Mesenteric fat pad (tissue), 1 donor: ENCODE results near the gene HOXD11. TPM values are rescaled to one million over a fixed set of nuclear protein-coding genes. Genes with fewer than 3 reads are reported as not detected.

Source experiments
- DNase-seq: peaks from one replicate; pipeline ENCODE4 v3.0.0-alpha.2; 2020; ENCODE audit warnings: low spot score
- total RNA-seq: library from RNA; stranded (reverse); fragmentation: NEBNext Ultra II Directional; extraction: Animal tissue kit (Norgen Biotek cat#: 25700); gene quantifications from one replicate; pipeline ENCODE4 v1.2.1, GENCODE V29; 2021
- donor health status: DM: yes; HTN: yes; CAD: no.

HOXD11 gene
- total RNA-seq, 1 donor from 2014 or later, result 1.2 TPM

DNA sequence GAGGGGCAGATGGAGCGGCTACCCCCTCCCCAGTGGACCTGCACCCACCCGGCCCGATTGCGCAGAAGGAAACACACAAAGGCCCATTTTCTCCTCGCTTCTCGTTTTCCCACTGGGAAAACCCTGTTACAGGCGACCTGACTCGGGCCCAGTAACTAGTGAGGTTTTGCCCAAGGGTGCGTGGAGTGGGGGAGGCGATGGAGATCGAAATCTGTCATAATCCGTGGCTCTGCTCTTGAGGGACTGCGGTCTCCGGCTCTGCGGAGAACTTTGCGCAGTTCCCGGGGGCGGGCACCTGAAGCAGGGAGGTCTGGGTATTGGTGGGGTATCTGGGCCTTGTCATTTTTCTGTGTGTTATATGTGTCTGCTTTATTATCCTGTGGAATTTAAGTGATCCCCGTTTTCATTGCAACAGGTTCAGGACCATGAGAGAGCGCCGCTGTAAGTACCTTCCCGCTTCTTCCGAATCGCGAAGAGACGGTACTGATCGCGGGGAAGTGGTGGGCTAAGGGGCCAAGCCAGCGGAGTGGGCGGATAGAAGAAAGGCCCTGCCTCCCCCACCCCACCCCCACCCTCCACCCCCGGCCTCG lies 40.2 kb downstream of the HOXD11 start:
- DNase-seq, result peak; percentile 45

DNA sequence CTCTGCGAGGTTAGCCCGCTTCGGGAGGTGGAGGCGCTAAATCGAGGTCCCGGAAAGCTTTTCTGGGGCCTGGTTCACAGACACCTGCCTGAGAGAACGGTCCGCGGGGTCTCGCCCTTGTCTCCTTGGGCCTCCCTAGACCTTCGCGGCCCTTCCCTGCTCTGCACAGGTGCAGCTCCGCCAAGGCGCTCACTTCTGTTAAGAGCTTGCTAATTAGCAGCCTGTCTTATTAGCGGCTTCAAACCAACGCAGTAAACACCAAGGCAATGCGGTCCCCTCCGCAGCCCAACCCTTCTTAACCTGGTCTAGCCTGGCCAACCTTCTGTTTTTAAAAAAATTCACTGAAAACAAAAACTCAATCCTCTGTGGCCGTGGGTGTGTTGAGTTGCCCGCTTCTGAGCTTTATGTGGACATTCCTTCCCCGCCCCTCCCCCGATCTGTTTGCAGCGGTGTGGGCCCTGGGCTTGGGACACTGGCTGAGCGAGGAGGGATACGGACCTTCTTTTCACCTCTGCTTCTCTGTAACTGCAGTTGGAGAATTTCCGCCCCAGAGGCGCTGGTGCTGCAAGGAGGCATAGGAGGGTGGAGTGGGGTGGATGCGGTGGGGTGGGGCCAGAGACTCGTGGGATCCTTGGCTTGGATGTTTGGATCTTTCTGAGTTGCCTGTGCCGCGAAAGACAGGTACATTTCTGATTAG lies 40.9 kb downstream of the HOXD11 start:
- peak; percentile 76 for DNase-seq

DNA sequence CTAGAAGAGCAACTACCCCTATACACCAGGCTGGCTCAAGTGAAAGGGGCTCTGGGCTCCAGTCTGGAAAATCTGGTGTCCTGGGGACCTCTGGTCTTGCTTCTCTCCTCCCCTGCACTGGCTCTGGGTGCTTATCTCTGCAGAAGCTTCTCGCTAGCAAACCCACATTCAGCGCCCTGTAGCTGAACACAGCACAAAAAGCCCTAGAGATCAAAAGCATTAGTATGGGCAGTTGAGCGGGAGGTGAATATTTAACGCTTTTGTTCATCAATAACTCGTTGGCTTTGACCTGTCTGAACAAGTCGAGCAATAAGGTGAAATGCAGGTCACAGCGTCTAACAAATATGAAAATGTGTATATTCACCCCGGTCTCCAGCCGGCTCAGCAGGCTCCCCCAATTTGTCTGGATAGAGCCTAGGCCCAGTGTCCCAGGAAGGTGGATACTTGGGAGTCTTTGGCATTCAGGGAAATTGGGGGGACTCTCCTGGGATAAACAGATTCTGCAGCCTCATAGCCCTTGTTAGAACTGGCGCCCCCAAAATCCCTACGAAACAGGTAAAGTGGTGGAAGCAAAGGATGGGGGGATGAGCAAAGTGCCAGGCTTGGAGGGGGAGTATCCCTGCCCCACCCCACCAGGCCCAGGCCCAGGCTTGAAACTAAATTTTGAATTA lies 41.8 kb downstream of the HOXD11 start:
- DNase-seq, result no peak

DNA sequence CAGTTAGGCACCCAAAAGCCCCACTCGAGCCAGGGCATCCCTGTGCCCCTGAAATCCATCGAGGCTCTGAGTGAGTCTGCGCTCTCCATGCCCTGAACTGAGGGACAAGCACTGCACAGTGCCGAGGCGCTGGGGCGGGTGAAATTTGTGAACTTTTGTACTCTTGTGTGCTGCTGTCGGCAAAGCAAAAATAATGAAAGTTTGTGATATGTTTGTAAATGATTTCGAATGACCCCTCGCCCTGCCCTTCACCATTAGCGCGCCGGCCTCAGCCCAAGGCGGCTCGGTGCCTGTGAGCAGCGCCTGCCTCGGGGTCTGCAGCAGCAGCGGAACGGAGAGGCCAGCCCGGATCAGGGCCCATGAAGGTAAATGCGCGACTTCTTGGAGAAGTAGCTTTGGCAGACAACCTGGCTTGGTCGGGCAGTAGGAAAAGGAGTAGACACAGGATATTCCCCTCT lies 42.4 kb downstream of the HOXD11 start:
- peak; percentile 68 for DNase-seq

DNA sequence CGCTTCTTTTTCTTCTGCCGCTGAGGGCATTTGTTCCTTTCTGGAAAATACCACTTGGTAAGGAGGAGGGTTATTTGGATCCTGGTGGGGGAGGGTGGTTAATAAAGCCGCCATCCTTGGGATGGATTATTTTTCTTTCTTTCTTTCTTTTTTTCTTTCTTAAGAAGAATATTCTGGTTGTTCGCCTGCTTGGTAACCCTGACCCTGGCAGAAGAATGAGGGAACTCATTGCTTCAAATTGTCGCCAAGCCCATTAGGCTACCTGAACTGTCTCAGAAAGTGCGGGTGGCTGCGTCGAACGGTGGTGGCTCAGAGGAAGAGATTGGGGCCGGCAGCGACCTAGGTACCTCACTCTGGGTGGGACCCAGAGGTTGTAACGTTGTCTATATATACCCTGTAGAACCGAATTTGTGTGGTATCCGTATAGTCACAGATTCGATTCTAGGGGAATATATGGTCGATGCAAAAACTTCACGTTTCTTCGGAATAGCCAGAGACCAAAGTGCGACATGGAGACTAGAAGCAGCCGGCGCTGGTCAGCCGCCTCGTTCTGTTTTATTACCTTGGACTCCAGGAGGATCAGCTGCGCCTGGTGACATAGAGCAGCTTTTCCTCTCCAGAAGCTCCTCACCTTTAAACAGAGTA lies 43.0 kb downstream of the HOXD11 start:
- peak; percentile 67 for DNase-seq

DNA sequence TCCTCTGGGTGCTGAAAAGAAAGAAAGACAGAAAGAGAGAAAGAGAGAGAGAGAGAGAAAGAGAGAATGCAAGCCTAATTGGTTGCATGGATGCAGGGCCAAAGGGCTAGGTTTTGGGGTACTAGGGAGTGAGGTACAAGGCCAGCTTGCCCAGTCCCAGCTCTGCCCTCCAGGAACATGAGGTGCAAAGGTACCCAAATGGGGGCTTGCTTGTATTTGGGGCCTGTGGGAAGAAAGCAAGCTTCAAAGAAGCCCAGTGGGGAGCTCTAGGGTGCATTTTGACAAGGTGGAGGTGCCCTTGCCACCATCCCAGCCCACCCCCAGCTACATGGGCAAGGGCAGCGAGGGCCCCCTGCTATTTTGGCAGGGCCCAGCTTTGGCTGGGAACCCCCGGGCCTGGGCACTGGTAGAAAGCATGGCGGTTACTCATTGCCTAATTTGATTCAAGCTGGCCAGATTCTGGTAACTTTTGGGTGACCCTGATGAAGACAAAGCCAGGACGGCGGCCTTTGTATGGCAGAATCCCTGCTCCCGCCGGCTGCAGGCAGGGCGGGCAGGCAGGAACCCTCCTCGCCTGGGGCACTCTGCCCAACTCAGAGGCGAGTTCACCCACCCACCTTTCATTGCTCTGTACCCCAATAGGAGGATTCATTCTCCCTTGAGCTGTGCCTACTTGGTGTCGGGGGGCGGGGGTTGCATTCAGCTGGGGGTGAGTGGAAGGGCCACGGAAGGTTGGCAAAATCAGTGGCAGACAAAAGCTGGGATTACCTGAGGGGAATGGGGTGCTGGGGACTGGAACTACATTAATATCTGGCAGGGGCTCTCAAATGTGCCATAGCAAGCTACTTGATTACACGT lies 43.7 kb downstream of the HOXD11 start:
- peak; percentile 81 for DNase-seq

DNA sequence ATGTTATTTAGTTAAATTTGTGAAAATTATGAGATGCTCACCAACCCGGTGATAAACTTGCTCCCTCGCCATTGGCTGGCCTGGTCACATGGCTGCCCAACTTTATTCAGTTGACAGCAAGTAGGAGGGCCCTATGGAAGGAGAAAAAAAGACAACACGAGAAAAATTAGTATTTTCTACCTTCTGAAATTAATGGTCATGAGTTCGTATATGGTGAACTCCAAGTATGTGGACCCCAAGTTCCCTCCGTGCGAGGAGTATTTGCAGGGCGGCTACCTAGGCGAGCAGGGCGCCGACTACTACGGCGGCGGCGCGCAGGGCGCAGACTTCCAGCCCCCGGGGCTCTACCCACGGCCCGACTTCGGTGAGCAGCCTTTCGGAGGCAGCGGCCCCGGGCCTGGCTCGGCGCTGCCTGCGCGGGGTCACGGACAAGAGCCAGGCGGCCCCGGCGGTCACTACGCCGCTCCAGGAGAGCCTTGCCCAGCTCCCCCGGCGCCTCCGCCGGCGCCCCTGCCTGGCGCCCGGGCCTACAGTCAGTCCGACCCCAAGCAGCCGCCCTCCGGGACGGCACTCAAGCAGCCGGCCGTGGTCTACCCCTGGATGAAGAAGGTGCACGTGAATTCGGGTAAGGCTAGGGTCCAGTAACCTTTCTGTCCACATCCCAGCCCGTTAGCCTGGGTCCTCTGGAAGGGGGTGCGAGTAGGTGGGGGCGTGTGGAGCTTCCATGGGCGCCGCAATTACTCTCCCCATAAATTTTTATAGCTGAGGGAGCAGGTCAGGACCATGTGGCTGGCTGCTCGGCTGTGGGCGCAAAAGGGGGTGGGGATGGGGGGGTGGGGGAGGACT lies 44.6 kb downstream of the HOXD11 start, which contains the start of gene HOXD4:
Gene HOXD4, plus strand, starts transcription at position 109 of the 846 bp plus-strand sequence. Its CDS starts 84 bp downstream, at position 193.
- peak; percentile 73 for DNase-seq

DNA sequence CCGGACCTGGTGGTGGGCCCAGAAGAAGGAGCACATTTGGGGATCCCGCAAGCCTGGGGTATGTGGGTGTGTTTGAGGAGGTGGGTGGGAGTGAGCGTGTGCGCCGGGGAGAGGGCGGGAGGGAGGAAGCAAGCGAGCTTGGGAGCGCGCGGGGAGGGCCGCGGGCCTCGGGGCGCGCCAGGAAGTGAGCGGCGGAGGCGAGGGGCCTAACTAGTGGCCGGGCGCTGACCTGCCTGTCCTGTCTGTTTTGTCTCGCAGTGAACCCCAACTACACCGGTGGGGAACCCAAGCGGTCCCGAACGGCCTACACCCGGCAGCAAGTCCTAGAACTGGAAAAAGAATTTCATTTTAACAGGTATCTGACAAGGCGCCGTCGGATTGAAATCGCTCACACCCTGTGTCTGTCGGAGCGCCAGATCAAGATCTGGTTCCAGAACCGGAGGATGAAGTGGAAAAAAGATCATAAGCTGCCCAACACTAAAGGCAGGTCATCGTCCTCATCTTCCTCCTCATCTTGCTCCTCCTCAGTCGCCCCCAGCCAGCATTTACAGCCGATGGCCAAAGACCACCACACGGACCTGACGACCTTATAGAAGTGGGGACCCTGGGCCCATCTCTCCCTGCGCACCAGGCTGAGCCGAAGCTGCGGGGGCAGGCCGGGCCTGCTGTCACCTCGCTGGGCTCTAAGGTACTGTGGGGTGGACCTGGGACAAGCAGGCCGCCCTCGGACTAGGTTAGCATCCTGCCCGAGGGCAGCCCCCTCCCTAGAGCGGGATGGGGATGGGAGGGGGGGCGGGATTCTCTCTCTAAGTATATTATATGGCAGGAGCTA lies 45.5 kb downstream of the HOXD11 start:
- peak; percentile 80 for DNase-seq

DNA sequence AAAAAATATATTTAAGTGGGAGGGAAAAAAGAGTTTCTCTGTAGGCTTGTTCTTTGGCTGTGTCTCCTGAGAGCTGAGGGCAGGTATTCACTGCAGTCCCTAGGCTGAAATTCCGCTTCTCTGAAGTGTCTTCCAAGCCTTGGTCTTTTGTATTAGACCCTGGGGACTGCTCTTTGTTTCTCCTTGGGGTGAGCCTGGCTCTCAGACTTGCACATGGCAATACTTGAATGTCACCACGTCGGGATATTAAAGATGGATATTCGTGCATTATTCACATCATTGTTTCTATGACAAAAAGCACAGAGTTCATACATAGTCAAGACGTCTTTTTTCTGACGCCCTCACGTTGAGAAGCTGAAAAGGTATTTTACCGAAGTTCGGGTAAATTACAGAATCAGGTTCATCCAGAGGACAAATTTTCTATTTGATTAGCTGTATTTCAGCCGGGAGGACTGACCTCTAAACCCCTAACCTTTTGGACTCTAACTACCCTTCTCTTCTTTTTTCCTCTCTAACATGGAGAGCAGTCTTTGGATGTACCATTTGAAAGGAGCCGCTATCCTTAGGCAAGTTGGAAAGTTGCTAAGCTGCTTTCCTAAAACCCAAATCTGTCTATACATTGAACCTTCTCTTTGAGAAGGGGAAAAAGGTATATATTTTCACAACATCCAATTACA lies 47.6 kb downstream of the HOXD11 start:
- DNase-seq, result no peak

DNA sequence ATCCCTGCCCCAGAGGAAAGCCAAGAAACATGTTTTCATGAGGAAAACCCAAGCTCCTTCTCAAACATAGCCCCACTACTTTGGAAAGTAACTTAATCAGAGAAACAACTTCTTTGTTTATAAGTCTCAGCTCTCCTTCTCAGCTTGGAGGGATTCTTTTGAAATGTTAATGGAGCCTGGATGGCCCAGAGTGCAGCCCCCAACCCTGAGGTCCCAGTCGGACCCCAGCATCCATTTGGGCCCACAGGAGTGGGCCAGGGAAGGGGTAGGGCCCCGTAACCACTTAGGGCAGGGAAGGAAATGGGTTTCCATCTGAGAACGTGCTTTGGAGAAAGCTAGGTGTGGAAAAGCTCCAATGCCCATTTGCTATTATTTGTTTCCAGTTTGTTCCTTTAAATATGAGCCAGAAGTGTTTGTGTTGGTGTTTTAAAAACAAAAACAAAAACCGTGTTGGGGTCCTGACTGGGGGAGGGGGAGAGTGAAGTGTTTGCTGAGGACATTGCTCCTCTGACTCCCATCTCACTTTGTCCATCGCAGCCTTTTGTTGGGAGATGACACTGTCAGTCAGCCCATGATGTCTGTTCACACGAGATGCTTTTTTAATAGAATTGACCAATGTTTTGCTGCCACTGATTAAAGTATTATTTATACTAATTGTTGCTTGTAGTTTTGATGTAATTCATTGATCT lies 48.4 kb downstream of the HOXD11 start:
- DNase-seq, result no peak

DNA sequence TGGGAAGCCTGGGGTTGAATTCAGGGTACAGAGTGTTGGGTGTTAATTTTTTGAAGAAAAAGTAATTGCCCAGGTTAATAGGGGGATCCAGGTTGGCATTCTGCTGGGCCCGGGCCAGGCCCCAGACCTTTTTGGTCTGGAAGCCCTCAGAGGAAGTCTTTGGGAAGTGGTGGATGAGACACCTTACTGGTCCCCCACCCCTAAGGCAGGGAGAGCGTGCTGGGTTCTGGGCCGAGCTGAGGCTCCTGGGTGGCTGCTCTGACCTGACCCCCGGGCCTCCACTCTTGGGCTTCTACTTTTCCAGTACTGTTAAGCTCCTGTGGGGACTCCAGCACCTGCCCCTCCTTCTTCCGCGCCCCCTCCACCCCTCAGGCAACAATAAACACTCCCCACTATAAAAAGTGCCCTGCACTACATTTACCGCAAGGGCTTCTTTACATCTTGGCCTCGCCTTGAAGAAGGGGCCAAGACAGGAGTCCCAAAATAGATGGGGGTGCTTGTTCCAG lies 49.3 kb downstream of the HOXD11 start:
- DNase-seq, result no peak

DNA sequence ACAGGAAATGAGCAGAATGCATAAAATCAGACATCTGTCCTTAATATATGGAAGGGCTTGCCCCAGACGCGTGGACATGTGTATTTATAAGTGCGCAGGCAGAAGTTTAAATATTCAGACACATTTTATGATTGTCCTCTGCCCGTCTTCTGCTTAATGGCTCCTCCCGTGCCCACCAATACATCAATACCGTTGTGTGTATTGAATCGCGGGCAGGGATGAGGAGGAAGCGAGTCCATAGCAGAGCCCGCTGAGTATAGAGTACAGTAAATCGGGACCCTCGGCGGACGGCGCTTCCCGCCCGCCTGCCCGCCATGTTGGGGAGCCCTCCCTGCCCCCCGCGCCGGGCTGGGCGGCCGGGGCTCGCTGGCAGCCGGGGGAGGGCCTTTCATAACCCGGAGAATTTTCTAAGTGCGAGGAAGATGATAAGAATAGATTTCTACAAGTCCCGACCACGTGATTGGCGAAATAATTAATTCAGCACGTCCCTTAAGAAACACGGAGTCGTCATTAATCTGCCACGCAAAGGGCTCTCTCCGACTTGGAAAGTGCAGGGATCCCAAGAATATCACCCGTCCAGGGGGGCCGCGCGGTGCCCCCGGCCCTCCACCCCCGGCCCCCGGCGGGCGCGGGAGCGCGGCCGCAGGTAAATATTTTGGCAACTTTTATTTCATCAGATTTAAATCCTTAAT lies 49.9 kb downstream of the HOXD11 start, which contains the start of gene HOXD3:
Gene HOXD3, plus strand, starts transcription at position 501 of the 692 bp plus-strand sequence. CDS start 11,808 bp downstream, outside the sequence.
- no peak for DNase-seq

DNA sequence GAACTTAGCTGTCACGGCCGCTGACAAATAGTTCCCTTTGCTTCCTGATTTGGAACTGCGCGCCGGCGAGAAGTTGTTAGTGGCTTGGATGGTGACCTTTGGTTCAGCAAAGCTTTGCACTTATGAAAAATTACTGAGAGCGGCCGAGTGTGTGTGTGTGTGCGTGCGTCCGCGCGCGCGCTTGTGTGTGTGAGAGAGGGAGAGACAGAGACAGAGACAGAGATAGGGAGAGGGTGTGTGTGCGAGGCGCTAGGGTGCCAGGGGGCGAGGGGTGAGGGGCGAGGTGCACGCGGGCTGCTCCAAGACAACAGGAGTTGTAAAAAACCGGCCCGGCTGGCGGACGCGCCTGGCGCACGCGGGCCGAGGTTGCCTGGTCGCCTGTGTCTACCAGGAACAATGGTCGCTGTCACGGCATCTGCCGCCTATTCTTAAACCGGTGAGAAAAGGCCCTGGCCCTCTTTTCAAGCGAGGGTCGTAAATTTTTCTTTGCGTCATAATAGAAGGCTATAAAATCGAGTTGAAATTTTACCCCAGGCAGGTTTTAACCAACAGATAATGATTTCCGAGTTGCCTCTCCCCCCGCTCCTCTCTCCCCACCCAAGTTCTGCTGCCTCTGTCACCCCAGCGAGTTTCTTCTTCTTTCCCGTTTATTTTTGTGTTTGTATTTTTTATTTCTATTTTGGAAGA lies 50.6 kb downstream of the HOXD11 start:
- DNase-seq, result no peak

DNA sequence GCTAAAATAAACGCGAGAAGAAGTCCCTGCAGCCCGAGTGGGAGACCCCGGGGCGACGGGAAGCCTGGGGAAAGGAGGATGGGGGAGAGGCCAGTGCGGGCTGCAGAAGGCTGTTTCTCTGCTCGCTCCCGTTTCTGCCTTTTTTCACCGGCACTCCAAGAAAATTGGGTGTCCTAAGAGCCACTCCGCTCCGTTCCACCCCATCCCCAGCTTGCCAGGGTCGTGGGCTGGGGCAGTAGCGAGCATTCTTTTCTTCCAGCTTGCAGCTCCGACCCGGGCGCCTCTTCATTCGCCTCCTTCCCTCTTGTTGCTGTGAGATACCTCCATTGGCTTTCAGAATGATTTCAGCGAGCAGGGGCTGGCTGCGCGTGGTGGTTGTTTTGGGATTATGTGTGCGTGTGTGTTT lies 51.1 kb downstream of the HOXD11 start:
- DNase-seq, result no peak

DNA sequence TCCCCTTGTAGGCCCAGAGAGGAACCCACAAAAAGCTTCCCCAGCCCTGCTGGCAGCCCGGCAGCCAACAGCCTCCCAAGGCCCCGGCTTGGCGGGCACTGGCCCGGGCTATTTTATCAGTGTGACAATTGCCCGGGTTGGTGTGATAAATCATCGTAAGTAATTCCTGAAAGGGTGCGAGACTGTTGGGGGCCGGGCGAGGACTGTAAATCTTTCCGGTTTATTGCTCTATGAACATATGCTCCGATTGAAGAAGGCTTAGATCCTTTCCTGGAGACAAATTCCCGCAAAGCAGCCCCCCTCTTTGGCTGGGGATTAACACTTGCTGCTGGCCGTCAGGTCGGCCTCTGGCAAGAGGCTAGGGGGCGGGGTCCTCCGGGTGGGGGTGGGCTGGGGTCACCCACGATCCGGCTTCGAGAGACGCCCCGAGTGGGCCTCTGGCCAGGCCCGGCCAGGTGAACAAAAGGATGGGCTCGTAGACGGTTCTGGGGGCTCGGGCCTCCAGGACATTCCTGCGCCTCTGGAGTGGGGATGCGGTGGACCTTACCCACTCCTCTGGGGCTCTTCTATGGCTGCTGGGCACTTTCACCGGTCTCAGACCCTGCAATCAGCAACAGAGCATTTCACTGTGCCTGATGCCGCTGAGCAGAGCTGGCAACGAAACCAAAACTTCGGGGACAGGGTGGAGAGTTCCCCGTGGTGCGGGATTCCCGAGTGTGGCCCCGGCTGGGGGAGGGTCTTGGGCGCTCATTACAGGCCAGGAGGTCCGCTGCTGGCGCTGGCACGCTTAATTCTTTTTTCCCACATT lies 52.0 kb downstream of the HOXD11 start:
- DNase-seq, result no peak
